Psoas muscle (tissue), 8 donors: ENCODE data around the gene IL20RB. TPM values are rescaled to one million over a fixed set of nuclear protein-coding genes. Genes with fewer than 3 reads are reported as not detected.
A peak's percentile ranks its signal among the peaks of the same experiment; 100 is the strongest.

ENCODE experiments used
- ATAC-seq, 4 donors: fragments of 200-7000 bp; cut with Tn5 transposase; one replicate each; pipeline ENCODE4 v1.9.1; 2020; ENCODE audit warnings: moderate library complexity in 3 of 4, mild to moderate bottlenecking in 2 of 4
- DNase-seq, 2 donors: peaks; one replicate each; pipeline ENCODE4 v3.0.0-alpha.2; 2020
- H3K27ac ChIP-seq: fragments of 200-600 bp; one replicate; pipeline ENCODE4 v1.8.0; 2022
- H3K27me3 ChIP-seq, 3 donors: fragments of 200-600 bp in 1 of 3; one replicate each; pipeline versions ENCODE4 v1.6.1 to v1.8.0; 2013 to 2022; ENCODE audit warnings: low read length in 2 of 3, mild to moderate bottlenecking in 2 of 3, moderate library complexity in 1 of 3; ENCODE audit not compliant: insufficient read depth in 3 of 3
- H3K36me3 ChIP-seq, 2 donors: fragments of 200-600 bp in 1 of 2; one replicate each; pipeline versions ENCODE4 v1.6.1 to v1.8.0; 2013 to 2022; ENCODE audit warnings: low read depth in 1 of 2, mild to moderate bottlenecking in 1 of 2, moderate library complexity in 1 of 2; ENCODE audit not compliant: insufficient read depth in 1 of 2
- H3K4me1 ChIP-seq: fragments of 200-600 bp; one replicate; pipeline ENCODE4 v1.8.0; 2022
- H3K4me3 ChIP-seq: fragments of 200-600 bp; one replicate; pipeline ENCODE4 v1.8.0; 2022; ENCODE audit warnings: mild to moderate bottlenecking
- H3K9me3 ChIP-seq: fragments of 200-600 bp; one replicate; pipeline ENCODE4 v1.8.0; 2022
- CTCF ChIP-seq: fragments of 200-600 bp; IDR thresholded peaks from one replicate; pipeline ENCODE4 v1.8.0; 2022; ENCODE audit warnings: antibody characterized with exemption
- WGBS, 3 donors: extraction: QIAGEN DNeasy Blood & Tissue Kit; methylation state at CpG; one replicate each; pipeline versions ENCODE4 v1.1.6 to v1.1.7; 2013; 5-methylcytosine and 5-hydroxymethylcytosine counted together
- intact Hi-C, 2 donors: fragments of 100-400 bp; cut with DNase I; formaldehyde crosslinking; loops; one replicate each; pipeline versions ENCODE4 v1.11.0 to v1.14.2; 2022
- long read RNA-seq, 2 donors: library from polyadenylated mRNA; unstranded; transcript quantifications; one replicate each; pipeline ENCODE4 v2.0.0, GENCODE V29; 2021
- polyA plus RNA-seq, 3 donors: library from polyadenylated mRNA; stranded (reverse); fragments of 200-250 nt; gene quantifications; one replicate each; pipeline ENCODE4 v1.2.3, GENCODE V29; 2013
- total RNA-seq, 4 donors: library from RNA; stranded (reverse); fragmentation: NEBNext Ultra II Directional in 2 of 4; extraction: Animal tissue kit (Norgen Biotek cat#: 25700) in 2 of 4; gene quantifications; one replicate each; pipeline versions ENCODE4 v1.2.1 to v1.2.4, GENCODE V29; 2021 to 2023
- donor health status: healthy with polysubstance abuse.
- donor health status: DM: no; HTN: no; CAD: no; lungs with moderate emphysema.
- donor health status: Bipolar disorder and iron deficiency.
- donor health status: healthy.
- donor health status: DM: yes; HTN: yes; CAD: no.
- donor health status: DM: no; HTN: no; CAD: no.
- donor health status: DM: no; HTN: no; CAD: no.
- donor health status: DM: yes; HTN: yes; CAD: no.

IL20RB gene
- under 1 TPM in 3 of 4 donors, not detected in 1; 0.56 to 0.71 (median 0.71) TPM for total RNA-seq
- polyA plus RNA-seq: 1 to 10 TPM in 1 of 3 donors, under 1 TPM in 2; 0.46 to 1.6 (median 0.66) TPM
- long read RNA-seq, donor 1, partial matches to known transcripts: 0 of 3 reads
- long read RNA-seq, donor 1, other reads (novel, unspliced or antisense): 3 of 3 reads
- long read RNA-seq, donor 2, partial matches to known transcripts: 0 of 1 reads
- long read RNA-seq, donor 2, other reads (novel, unspliced or antisense): 1 of 1 reads

- peak in 1 of 2 donors; percentile 15 for DNase-seq
- H3K4me1 ChIP-seq: no peaks in the 10 kb centered on the region
- H3K27me3 ChIP-seq: no peaks in the 10 kb centered on the region
- no peaks in the 10 kb centered on the region for H3K9me3 ChIP-seq
- ATAC-seq: peak in 1 of 4 donors; percentile 28
- H3K4me3 ChIP-seq: no peak within 1 kb of the TSS
- intact Hi-C loops: no loop called here
- WGBS, 3 donors: 82 to 86% (median 85%) methylated on average over 7 of the region's 7 CpGs
- TF ChIP-seq CTCF: no peak
- H3K36me3 ChIP-seq: no peaks in the 10 kb centered on the region
- no peak within 1 kb of the TSS for H3K27ac ChIP-seq
Measured at GRCh38 chr3:136957751-136958288, at the start of gene IL20RB. TSS of gene IL20RB (plus strand) at chr3:136957983. CDS start at chr3:136958114, 131 bp downstream.

- DNase-seq (no peak), ATAC-seq (peak in 1 of 4 donors; percentile 21)
- WGBS, 3 donors: 50 to 93% (median 74%) methylated on average over 2 of the region's 2 CpGs
- TF ChIP-seq CTCF: no peak
- Histone ChIP-seq H3K36me3 (no peaks in the 10 kb centered on the region), H3K27me3 (no peaks in the 10 kb centered on the region), H3K4me1 (peaks cover 32% of the 10 kb centered on the region), H3K9me3 (peaks cover 20% of the 10 kb centered on the region), H3K27ac (no peak overlapping the region), H3K4me3 (no peak overlapping the region)
- intact Hi-C loops: loop anchor here in 1 of 2 donors (5.0 kb wide), 1 partner anchor 36 kb away; no protein-coding TSS in a partner anchor
Measured at GRCh38 chr3:136908297-136908696, 49.5 kb upstream of the IL20RB start.

GRCh38 chr3:136909187-136909586 is 48.6 kb upstream of the IL20RB start:
- Histone ChIP-seq H3K36me3 (no peaks in the 10 kb centered on the region), H3K4me3 (no peak overlapping the region), H3K9me3 (peaks cover 13% of the 10 kb centered on the region), H3K4me1 (peaks cover 32% of the 10 kb centered on the region), H3K27ac (no peak overlapping the region), H3K27me3 (no peaks in the 10 kb centered on the region)
- 71 to 77% (median 74%) methylated on average over 4 of the region's 4 CpGs for WGBS, 3 donors
- intact Hi-C loops: loop anchor here in 1 of 2 donors (5.0 kb wide), 1 partner anchor 37 kb away; no protein-coding TSS in a partner anchor
- ATAC-seq (no peak), DNase-seq (no peak)
- TF ChIP-seq CTCF: no peak

- intact Hi-C loops: no loop called here
- H3K36me3 ChIP-seq: no peaks in the 10 kb centered on the region
- H3K4me3 ChIP-seq: no peak overlapping the region
- DNase-seq: no peak
- H3K27ac ChIP-seq: no peak overlapping the region
- 76 to 88% (median 86%) methylated on average over 2 of the region's 2 CpGs for WGBS, 3 donors
- no peak for TF ChIP-seq CTCF
- H3K4me1 ChIP-seq: peaks cover 34% of the 10 kb centered on the region
- H3K27me3 ChIP-seq: no peaks in the 10 kb centered on the region
- peak in 2 of 4 donors; percentile 70 to 74 for ATAC-seq
- peaks cover 8% of the 10 kb centered on the region for H3K9me3 ChIP-seq
Measured at GRCh38 chr3:136910697-136911096, 47.1 kb upstream of the IL20RB start.
